Breast epithelium (tissue), 3 donors: ENCODE measurements around the gene GBP1.

ENCODE experiments used
- POLR2A ChIP-seq: fragments of 450-650 bp; IDR thresholded peaks from one replicate; pipeline ENCODE4 v1.6.1; 2016; ENCODE audit warnings: antibody characterized with exemption, mild to moderate bottlenecking, moderate library complexity
- POLR2AphosphoS5 ChIP-seq, 3 donors: sonication (generic); formaldehyde crosslinking; IDR thresholded peaks; one replicate each; pipeline ENCODE4 v1.6.1; 2017; ENCODE audit warnings: antibody characterized with exemption in 3 of 3

DNA sequence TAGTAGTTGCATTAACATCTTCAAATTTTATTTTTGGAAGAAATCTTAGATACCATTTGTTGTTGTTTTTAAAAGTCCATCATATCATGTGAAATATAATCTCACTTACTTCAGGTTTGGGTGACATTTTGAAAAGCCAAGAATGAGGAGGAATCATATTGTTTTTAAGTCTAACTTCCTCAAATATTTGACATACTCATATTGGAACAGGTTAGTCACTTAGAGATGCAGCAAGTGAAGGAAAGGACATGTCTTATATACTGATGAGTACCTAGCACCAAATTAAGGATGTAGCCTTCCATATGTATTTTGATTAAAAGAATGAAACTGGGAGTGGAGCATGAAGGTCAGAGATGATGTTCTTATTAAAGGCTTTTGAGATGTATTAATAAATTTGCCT, 37.0 kb upstream of the GBP1 start:
- TF ChIP-seq POLR2AphosphoS5 (IDR thresholded peaks at IDR 0.05) (no peak), POLR2A (no peak)
